ENCODE measurements around the gene HIVEP3. TPM values are rescaled to one million over a fixed set of nuclear protein-coding genes. Genes with fewer than 3 reads are reported as not detected.
A peak's percentile ranks its signal among the peaks of the same experiment; 100 is the strongest.

The HIVEP3 gene
- total RNA-seq, 2 donors from 2014 or later = 3.4 to 4.0 TPM

- DNase-seq = no peak
- no peaks in the 10 kb centered on the region for H3K9me3 ChIP-seq
- H3K36me3 ChIP-seq (replicated peaks in 1 of 2; ENCODE audit: insufficient read depth in 1 of 2, low read depth in 2 of 2) = no peaks in the 10 kb centered on the region
- TF ChIP-seq POLR2A (IDR thresholded peaks at IDR 0.05) (no peak), CTCF (IDR thresholded peaks at IDR 0.05) (no peak)
- H3K27ac ChIP-seq = peak overlapping the region; percentile 59 to 81 (median 62)
- intact Hi-C loops (cut with DNase I) = no loop called here
- ATAC-seq = peak; percentile 36
- H3K4me3 ChIP-seq = no peak overlapping the region
- H3K27me3 ChIP-seq = no peaks in the 10 kb centered on the region
- H3K4me1 ChIP-seq = peaks cover 27% of the 10 kb centered on the region
Observed at GRCh38 chr1:41882486-41882885, 36.2 kb downstream of the HIVEP3 start.

GRCh38 chr1:41882068-41882477, 36.6 kb downstream of the HIVEP3 start:
- no peak for TF ChIP-seq CTCF (IDR thresholded peaks at IDR 0.05)
- TF ChIP-seq POLR2A (IDR thresholded peaks at IDR 0.05) = no peak
- DNase-seq = peak; percentile 49 to 76 (median 70)
- no peaks in the 10 kb centered on the region for H3K36me3 ChIP-seq (replicated peaks in 1 of 2; ENCODE audit: insufficient read depth in 1 of 2, low read depth in 2 of 2)
- no peaks in the 10 kb centered on the region for H3K9me3 ChIP-seq
- peaks cover 27% of the 10 kb centered on the region for H3K4me1 ChIP-seq
- H3K4me3 ChIP-seq = no peak overlapping the region
- H3K27me3 ChIP-seq = no peaks in the 10 kb centered on the region
- WGBS, 2 donors = 3 to 15% methylated on average over 5 of the region's 5 CpGs
- H3K27ac ChIP-seq = peak overlapping the region; percentile 59 to 81 (median 62)
- peak; percentile 88 for ATAC-seq
- intact Hi-C loops (cut with DNase I) = no loop called here

GRCh38 chr1:41880950-41881885, 37.5 kb downstream of the HIVEP3 start:
- no peak for DNase-seq
- WGBS, 2 donors = 72 to 74% methylated on average over 5 of the region's 5 CpGs
- Histone ChIP-seq H3K4me1 (peaks cover 27% of the 10 kb centered on the region), H3K4me3 (no peak overlapping the region), H3K9me3 (no peaks in the 10 kb centered on the region), H3K27ac (peak overlapping the region in 3 of 4 donors; percentile 59 to 81 (median 65)), H3K27me3 (no peaks in the 10 kb centered on the region), H3K36me3 (replicated peaks in 1 of 2; ENCODE audit: insufficient read depth in 1 of 2, low read depth in 2 of 2) (no peaks in the 10 kb centered on the region)
- intact Hi-C loops (cut with DNase I) = no loop called here
- TF ChIP-seq CTCF (IDR thresholded peaks at IDR 0.05) = no peak
- TF ChIP-seq POLR2A (IDR thresholded peaks at IDR 0.05) = no peak
- no peak for ATAC-seq

GRCh38 chr1:41880261-41880660, 38.5 kb downstream of the HIVEP3 start:
- H3K9me3 ChIP-seq = no peaks in the 10 kb centered on the region
- H3K4me3 ChIP-seq = no peak overlapping the region
- H3K27ac ChIP-seq = no peak overlapping the region
- no peak for TF ChIP-seq CTCF (IDR thresholded peaks at IDR 0.05)
- TF ChIP-seq POLR2A (IDR thresholded peaks at IDR 0.05) = no peak
- DNase-seq (no peak), ATAC-seq (no peak)
- no peaks in the 10 kb centered on the region for H3K27me3 ChIP-seq
- peaks cover 27% of the 10 kb centered on the region for H3K4me1 ChIP-seq
- intact Hi-C loops (cut with DNase I) = no loop called here
- H3K36me3 ChIP-seq (replicated peaks in 1 of 2; ENCODE audit: insufficient read depth in 1 of 2, low read depth in 2 of 2) = no peaks in the 10 kb centered on the region
- WGBS, 2 donors = 75 to 95% methylated on average over 3 to 4 of the region's 4 CpGs

- intact Hi-C loops (cut with DNase I) = no loop called here
- H3K4me1 ChIP-seq = peaks cover 27% of the 10 kb centered on the region
- ATAC-seq (no peak), DNase-seq (no peak)
- no peaks in the 10 kb centered on the region for H3K36me3 ChIP-seq (replicated peaks in 1 of 2; ENCODE audit: insufficient read depth in 1 of 2, low read depth in 2 of 2)
- no peaks in the 10 kb centered on the region for H3K9me3 ChIP-seq
- H3K4me3 ChIP-seq = no peak overlapping the region
- H3K27me3 ChIP-seq = no peaks in the 10 kb centered on the region
- TF ChIP-seq POLR2A (IDR thresholded peaks at IDR 0.05) (no peak), CTCF (IDR thresholded peaks at IDR 0.05) (no peak)
- no peak overlapping the region for H3K27ac ChIP-seq
Observed at GRCh38 chr1:41879617-41880016, 39.1 kb downstream of the HIVEP3 start.

Data from body of pancreas (tissue), 4 donors.